Activated CD4-positive, alpha-beta T cell treated with anti-CD3 and anti-CD28 coated beads, Interleukin-2, amount 10 ng/mL, durations not matched to agents 24 days and 14 days (primary cell): ENCODE data around the gene PRG2. TPM values are rescaled to one million over a fixed set of nuclear protein-coding genes. Genes with fewer than 3 reads are reported as not detected.
"Not testable (repeated sequence)": the region's sequence is repeated elsewhere in the genome, so short reads cannot be mapped to it uniquely, and the experiment has no call there.

ENCODE experiments used
- DNase-seq: peaks from one replicate; pipeline ENCODE4 v3.0.0; 2022
- H3K27ac Mint-ChIP-seq: one replicate; pipeline ENCODE4 v1.8.0; 2022; ENCODE audit warnings: mild to moderate bottlenecking, mixed read lengths
- H3K27me3 Mint-ChIP-seq: one replicate; pipeline ENCODE4 v1.8.0; 2022; ENCODE audit warnings: mixed read lengths
- H3K36me3 Mint-ChIP-seq: one replicate; pipeline ENCODE4 v1.8.0; 2022; ENCODE audit warnings: low read depth, mild to moderate bottlenecking, mixed read lengths
- H3K4me1 Mint-ChIP-seq: one replicate; pipeline ENCODE4 v1.8.0; 2021; ENCODE audit warnings: mixed read lengths
- H3K4me3 Mint-ChIP-seq: one replicate; pipeline ENCODE4 v1.8.0; 2022; ENCODE audit warnings: mild to moderate bottlenecking, moderate library complexity, mixed read lengths
- H3K9me3 Mint-ChIP-seq: one replicate; pipeline ENCODE4 v1.8.0; 2021; ENCODE audit warnings: mixed read lengths
- intact Hi-C: fragments of 100-400 bp; cut with micrococcal nuclease; formaldehyde crosslinking; loops from one replicate; pipeline ENCODE4 v1.15.1; 2023
- total RNA-seq: library from RNA; stranded (reverse); gene quantifications from 2 replicates; pipeline ENCODE4 v1.2.3, GENCODE V29; 2022

Gene PRG2
- total RNA-seq, 1 donor from 2014 or later = 0.35 TPM

DNA sequence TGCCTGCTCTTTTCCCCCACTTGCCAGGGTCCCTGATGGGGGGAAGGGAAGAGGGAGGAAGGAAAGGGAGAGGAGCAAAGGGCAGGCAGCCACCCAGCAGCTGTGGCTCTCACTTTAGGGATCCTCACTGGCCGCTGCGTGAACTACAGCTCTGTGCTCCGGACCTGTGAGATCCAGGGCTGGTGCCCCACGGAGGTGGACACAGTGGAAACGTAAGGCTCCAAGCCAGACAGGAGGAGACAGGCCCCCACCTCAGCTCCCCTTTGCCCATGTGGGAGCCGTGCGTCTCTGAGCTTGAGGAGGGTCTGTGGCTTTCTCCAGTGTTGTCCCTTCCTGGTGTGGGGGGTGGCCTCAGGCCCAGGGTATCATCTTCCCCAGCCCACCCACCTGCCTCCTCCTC is 42.4 kb downstream of the PRG2 start:
- intact Hi-C loops = no loop called here
- H3K9me3 Mint-ChIP-seq = no peaks in the 10 kb centered on the region
- no peak overlapping the region for H3K4me3 Mint-ChIP-seq
- DNase-seq = no peak
- H3K27ac Mint-ChIP-seq = no peak overlapping the region
- peaks cover 20% of the 10 kb centered on the region for H3K27me3 Mint-ChIP-seq
- peaks cover 7% of the 10 kb centered on the region for H3K4me1 Mint-ChIP-seq
- H3K36me3 Mint-ChIP-seq = peaks cover 2% of the 10 kb centered on the region

DNA sequence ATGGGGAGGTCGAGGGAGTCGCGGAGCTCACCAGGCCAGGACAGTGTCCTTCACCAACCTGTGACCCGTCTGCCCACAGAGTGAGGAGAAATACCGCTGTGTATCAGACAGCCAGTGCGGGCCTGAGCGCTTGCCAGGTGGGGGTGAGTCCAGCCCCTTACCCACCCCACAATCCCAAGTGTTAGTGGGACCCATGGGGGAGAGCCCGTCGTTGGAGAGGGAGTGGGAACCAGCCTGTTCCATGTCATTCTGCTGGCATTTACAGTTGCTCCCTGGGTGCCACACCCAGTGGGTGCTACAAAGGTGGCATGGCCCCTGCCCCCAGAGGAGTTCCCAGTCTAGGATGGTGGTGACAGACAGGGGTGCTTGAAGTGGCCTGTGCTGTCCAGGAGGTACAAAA is 43.1 kb downstream of the PRG2 start:
- peaks cover 17% of the 10 kb centered on the region for H3K27me3 Mint-ChIP-seq

DNA sequence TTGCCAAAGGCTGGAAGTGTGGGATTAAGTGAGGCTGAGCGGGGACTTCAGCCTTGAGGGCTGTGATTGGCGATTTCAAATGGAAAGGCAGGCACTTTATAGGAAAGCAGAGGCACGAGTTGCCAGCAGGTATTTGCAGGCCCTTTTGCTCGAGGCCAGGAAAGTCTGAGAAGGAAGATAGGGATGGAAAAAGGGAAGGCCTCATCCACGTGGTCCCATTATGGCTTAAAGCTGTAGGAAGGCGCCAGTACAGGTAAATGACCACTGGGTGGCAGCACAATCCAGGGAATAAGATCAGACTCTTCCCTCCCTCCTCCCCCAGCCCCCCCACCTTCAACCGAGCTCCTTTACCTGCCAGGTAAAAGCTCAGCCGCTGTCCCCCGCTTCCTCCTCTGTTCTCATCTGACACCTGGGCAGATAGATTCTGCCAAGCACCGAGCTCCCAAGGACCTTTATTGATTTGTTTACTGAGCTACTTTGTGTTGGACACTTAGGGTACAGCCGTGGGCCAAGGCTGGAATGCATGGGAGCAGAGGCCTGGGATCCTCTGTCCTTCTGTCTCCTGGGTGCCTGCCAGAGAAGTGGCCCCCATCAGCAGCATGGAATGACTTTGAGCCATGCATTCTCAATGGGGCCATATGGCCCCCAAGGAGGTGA is 44.8 kb downstream of the PRG2 start:
- H3K36me3 Mint-ChIP-seq = no peaks in the 10 kb centered on the region
- H3K4me1 Mint-ChIP-seq = peaks cover 7% of the 10 kb centered on the region
- H3K9me3 Mint-ChIP-seq = no peaks in the 10 kb centered on the region
- DNase-seq = peak; percentile 89
- peaks cover 16% of the 10 kb centered on the region for H3K27me3 Mint-ChIP-seq
- no peak overlapping the region for H3K4me3 Mint-ChIP-seq
- no peak overlapping the region for H3K27ac Mint-ChIP-seq
- intact Hi-C loops = loop anchor here (1.0 to 2.0 kb wide), 4 partner anchors 112 to 296 kb away; no protein-coding TSS in a partner anchor

More for the DNA sequence above, 43.1 kb downstream of the PRG2 start:
- Mint-ChIP-seq H3K36me3 (peaks cover 2% of the 10 kb centered on the region), H3K27ac (no peak overlapping the region), H3K4me1 (peaks cover 7% of the 10 kb centered on the region), H3K4me3 (no peak overlapping the region), H3K9me3 (no peaks in the 10 kb centered on the region)
- no peak for DNase-seq
- intact Hi-C loops = loop anchor here (1.0 kb wide), 1 partner anchor 136 kb away; no protein-coding TSS in a partner anchor

DNA sequence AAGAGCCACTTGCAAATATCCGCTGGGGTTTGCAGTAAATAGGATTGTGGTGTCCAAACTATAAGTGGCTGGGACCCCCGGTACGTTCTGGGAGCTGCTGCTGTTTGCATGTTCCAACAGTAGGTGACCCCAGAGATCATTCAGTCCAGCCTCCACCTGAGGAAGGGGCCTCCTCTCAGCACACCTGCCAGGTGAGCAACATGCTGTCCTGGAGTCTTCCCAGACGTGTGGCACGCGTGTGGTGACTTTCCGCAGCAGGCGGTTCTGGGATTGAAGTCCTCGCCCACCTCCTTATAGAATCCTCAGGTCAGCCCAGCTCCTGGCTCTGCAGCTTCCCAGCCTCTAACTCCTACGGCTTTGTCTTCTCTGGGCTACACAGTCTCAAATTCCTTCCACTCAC is 45.6 kb downstream of the PRG2 start:
- Mint-ChIP-seq H3K36me3 (no peaks in the 10 kb centered on the region), H3K9me3 (no peaks in the 10 kb centered on the region), H3K4me1 (peaks cover 5% of the 10 kb centered on the region), H3K4me3 (no peak overlapping the region), H3K27me3 (peaks cover 14% of the 10 kb centered on the region), H3K27ac (no peak overlapping the region)
- DNase-seq = no peak
- intact Hi-C loops = loop anchor here (1.0 to 2.0 kb wide), 4 partner anchors 112 to 296 kb away; no protein-coding TSS in a partner anchor

DNA sequence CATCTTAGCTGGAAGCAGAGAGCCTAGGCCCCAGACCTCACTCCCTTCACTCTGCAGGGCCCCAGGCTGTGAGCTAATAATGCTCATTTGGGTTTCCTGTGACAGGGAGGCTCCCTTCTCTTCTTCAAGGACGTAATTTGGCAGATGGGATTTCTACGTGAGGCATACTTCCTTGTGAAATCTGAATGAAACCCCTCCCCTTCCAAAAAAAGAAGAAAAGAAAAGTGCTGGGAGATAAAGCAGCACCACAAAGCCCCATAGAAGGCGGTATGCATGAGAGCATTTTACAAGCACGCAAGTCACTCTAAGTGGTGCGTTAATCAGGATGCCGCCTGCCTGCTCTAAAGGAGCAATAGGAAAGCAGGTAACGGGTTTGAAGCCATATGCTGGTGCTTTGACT is 46.6 kb downstream of the PRG2 start:
- no peaks in the 10 kb centered on the region for H3K9me3 Mint-ChIP-seq
- intact Hi-C loops = loop anchor here (2.0 kb wide), 1 partner anchor 137 kb away; no protein-coding TSS in a partner anchor
- DNase-seq = no peak
- H3K4me3 Mint-ChIP-seq = no peak overlapping the region
- H3K36me3 Mint-ChIP-seq = no peaks in the 10 kb centered on the region
- no peak overlapping the region for H3K27ac Mint-ChIP-seq
- H3K4me1 Mint-ChIP-seq = peaks cover 3% of the 10 kb centered on the region
- peaks cover 12% of the 10 kb centered on the region for H3K27me3 Mint-ChIP-seq

DNA sequence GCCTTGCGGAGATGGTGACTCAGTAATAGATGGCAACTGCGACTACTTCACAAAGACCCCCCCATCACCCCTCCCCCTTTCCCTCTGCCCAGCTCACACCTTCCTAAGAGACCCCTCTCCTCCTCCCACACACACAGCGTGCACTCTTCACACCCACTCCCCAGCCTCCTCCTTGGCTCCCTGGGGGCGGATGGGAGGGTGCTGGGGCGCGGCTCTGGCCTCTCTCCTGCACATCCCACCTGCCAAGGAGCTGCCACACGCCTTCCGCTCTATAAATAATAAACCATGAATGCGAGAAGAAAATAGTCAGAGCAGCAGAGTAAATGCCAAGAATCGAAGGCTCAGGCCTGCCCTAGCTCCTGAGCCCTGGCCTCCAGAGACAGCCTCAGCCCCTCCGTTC is 47.7 kb downstream of the PRG2 start:
- no peaks in the 10 kb centered on the region for H3K36me3 Mint-ChIP-seq
- no peak overlapping the region for H3K27ac Mint-ChIP-seq
- no peak overlapping the region for H3K4me3 Mint-ChIP-seq
- no peak for DNase-seq
- peaks cover 9% of the 10 kb centered on the region for H3K27me3 Mint-ChIP-seq
- no peaks in the 10 kb centered on the region for H3K9me3 Mint-ChIP-seq
- intact Hi-C loops = no loop called here
- H3K4me1 Mint-ChIP-seq = peaks cover 3% of the 10 kb centered on the region

DNA sequence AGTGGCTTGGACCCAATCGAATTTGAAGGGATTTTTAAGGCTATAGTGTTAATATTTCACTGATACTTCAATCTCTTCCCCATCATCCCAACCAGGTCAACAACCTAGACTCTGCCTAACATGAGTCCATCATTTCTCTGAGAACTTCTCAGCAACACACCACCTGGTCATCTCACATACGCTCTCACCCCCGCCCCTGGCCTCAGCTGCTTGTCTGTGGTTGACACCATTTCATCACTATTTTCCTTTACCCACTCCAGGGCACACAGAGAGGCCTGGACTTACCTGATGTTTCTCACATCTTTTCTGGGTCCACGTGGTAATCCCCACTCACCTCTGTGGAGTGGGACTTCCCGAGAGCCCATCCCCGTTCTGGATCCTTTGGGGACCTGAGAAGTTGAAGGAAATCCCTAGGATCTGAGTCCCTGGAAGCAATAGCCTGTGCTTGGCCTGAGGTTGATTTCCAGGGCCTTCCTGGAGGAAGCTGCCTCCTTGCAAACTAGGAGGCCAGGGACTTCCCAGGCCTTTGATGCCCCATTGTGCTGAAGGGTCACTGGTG is 49.1 kb downstream of the PRG2 start:
- Mint-ChIP-seq H3K4me1 (peaks cover 5% of the 10 kb centered on the region), H3K27ac (no peak overlapping the region), H3K27me3 (peaks cover 3% of the 10 kb centered on the region), H3K9me3 (no peaks in the 10 kb centered on the region), H3K4me3 (no peak overlapping the region), H3K36me3 (no peaks in the 10 kb centered on the region)
- no peak for DNase-seq
- intact Hi-C loops = no loop called here

DNA sequence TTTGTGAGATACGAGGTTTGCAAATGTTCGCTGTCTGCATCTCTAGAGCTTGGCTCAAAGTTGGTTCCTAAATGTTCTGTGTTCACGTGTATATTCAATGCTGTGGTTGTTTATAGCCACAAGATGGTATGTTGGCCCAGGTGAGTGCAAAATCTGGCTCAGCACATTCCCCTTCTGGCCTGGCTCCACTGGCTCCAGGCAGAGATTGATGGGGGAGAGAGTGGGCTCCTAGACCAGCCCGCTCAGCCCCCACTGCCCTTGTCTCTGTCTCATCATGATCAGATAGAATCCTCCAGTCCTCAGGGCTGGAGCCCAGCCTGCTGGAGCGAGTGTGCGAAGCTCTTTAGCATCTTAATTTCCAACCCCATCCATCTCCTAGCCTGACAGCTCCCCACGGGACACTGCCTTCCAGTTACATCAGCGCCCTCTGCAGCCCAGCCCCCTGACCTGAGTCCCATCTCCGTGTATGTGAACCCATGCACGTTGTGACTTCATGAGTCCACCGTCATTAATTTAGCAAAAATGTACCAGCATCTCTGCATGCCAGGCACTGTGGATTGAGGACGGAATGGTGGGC is 50.3 kb downstream of the PRG2 start:
- Mint-ChIP-seq H3K9me3 (no peaks in the 10 kb centered on the region), H3K27me3 (peaks cover 3% of the 10 kb centered on the region), H3K27ac (no peak overlapping the region), H3K4me3 (no peak overlapping the region), H3K4me1 (peaks cover 8% of the 10 kb centered on the region), H3K36me3 (no peaks in the 10 kb centered on the region)
- intact Hi-C loops = no loop called here
- no peak for DNase-seq

DNA sequence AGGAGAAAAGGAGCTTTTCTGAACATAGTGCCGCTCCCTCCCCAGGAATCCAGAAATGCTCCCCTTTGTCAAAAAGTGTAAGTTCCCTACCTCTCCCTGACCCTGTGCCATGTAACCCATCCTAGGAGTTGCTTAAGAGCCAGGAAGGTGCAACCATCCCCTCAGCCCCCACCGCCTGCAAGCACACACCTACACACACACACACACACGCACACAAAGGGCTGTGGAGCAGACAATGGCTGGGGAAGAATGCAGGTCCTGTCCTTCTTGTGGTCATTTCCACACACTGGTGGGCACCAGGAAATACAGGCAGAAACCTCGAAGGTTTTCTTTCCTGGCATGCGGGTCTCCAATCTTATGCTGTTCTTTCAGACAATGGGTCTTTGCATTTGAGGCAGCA is 51.1 kb downstream of the PRG2 start:
- Mint-ChIP-seq H3K4me1 (peaks cover 15% of the 10 kb centered on the region), H3K9me3 (no peaks in the 10 kb centered on the region), H3K27me3 (peaks cover 3% of the 10 kb centered on the region), H3K36me3 (peaks cover 7% of the 10 kb centered on the region), H3K27ac (no peak overlapping the region), H3K4me3 (no peak overlapping the region)
- DNase-seq = no peak
- intact Hi-C loops = loop anchor here (5.0 to 10.0 kb wide), 5 partner anchors 68 to 1238 kb away; partner anchors contain the start of genes LPXN, SELENOH, YPEL4 and ZDHHC5

DNA sequence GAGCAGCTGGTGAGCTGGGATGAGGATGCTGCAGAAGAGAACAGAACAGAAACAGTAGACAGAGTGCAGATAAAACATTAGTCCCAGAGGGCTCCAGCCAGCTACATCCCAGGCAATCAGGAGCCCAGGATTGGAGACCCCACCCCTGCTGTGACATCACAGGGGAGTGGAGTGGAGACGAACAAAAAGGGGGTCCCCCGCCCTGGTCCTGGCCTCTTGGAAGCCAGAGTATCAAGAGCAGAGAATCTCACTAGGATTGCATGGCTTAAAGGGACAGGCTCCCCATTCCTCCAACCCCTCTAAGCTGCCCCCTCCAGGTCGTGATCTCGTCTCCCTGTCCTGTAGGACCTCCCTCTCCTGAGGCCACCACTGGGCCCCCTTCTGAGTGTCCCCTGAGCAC is 52.3 kb downstream of the PRG2 start, which contains the start of gene P2RX3:
Gene P2RX3, plus strand, starts transcription at position 211 of the 400 bp plus-strand sequence. CDS start 199 bp downstream, outside the sequence.
- Mint-ChIP-seq H3K4me1 (peaks cover 27% of the 10 kb centered on the region), H3K27me3 (peaks cover 3% of the 10 kb centered on the region), H3K9me3 (no peaks in the 10 kb centered on the region), H3K36me3 (peaks cover 17% of the 10 kb centered on the region), H3K4me3 (no peak within 1 kb of the TSS), H3K27ac (no peak within 1 kb of the TSS)
- no peak for DNase-seq
- intact Hi-C loops = loop anchor here (5.0 to 10.0 kb wide), 5 partner anchors 69 to 1239 kb away; partner anchors contain the start of genes LPXN, SELENOH, YPEL4 and ZDHHC5

DNA sequence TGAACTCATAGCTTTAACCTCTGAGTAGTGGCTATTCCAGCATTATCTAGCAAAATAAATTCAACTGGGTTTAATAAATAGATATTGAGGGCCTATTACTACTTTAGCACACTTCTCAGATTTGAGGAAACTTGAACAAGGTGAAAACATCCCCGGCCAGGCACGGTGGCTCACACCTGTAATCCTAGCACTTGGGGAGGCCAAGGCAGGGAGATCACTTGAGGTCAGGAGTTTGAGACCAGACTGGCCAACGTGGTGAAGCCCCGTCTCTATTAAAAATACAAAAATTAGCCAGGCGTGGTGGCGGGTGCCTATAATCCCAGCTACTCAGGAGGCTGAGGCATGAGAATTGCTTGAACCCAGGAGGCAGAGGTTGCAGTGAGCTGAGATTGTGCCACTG is 53.6 kb downstream of the PRG2 start:
- H3K27me3 Mint-ChIP-seq, H3K9me3 Mint-ChIP-seq, DNase-seq, H3K27ac Mint-ChIP-seq: not testable (repeated sequence)
- Mint-ChIP-seq H3K36me3 (peaks cover 28% of the 10 kb centered on the region), H3K4me3 (peak overlapping the region; percentile 93), H3K4me1 (peaks cover 32% of the 10 kb centered on the region)
- intact Hi-C loops = loop anchor here (5.0 to 10.0 kb wide), 5 partner anchors 70 to 1240 kb away; partner anchors contain the start of genes LPXN, SELENOH, YPEL4 and ZDHHC5
